ENCODE data around the gene PAQR8.

- no peak for TF ChIP-seq EZH2 (IDR thresholded peaks at IDR 0.05; ENCODE audit: borderline replicate concordance, low read depth, low read length, severe bottlenecking)
- no peak for TF ChIP-seq CTCF (IDR thresholded peaks at IDR 0.05; ENCODE audit: borderline replicate concordance, extremely low read depth, low read length, poor library complexity, severe bottlenecking)
Observed at GRCh38 chr6:52415917-52416628, 54.1 kb downstream of the PAQR8 start.

Data from DND-41 (cell line).